Fibroblast of skin of left quadriceps (primary cell): ENCODE results near the gene HOXA3.

ENCODE experiments used
- DNase-seq, 2 experiments: peaks; one replicate each; pipeline ENCODE4 v3.0.0-alpha.2; 2013; ENCODE audit warnings: low read depth in 2 of 2

Gene HOXA3

DNA sequence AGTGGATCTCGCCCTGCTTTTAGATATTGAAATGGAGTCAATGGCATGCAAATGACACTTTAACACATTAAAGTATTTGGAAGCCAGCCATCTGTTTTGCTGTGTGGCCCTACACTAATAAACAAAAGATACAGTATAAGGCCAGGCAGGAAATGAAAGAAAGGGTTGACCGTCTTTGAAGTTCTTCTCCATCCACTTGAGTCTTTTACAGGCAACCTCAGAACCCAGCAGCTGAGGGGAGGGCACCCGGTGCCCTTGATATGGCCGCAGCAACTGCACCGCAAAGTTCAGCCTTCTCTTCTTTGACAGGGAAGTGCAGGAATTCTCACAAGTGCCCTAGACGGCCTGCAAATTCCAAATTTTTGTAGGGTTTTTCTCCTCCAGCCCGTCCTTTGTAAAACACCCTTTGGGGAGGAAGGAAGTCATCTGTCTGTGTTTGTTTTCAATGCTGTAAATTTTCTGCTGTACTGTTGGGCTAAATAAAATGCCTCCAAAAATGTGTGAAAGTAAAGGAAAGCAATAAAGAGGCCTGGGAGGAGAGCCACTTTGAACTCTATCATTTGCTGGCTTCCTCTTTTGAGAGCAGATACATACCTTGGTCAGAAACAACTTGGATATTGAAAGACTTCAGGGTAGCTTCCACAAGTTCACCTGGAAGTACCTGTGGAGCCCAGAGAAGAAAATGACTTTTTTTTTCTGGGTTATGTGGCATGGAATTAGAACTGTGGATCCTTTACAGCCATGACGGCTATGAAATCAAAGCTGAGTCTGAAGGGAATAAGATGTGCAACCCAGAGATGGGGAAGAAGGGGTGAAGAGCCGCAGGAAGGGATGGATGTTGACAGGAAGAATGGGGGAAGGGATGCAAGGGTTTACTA lies 60.2 kb downstream of the HOXA3 start:
- DNase-seq = no peak

DNA sequence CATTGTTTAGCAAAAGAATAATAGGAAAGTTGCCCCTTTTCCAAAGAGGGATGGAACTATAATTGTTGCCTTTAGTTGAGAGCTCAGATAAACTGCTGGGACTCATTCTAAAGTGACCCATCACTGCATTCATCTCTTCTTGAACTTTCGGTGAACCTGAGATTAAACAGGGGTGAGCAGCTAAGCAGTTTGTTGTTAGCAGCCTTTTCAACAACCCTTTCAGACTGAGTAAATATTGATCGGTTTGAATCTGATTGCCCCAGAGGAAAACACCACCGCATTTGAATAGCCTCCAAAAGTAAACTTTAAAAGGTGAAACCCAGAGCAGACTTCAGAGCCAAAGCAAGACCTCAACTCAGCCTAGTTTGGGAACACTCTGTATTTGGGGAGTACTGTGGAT lies 61.3 kb downstream of the HOXA3 start:
- no peak for DNase-seq

DNA sequence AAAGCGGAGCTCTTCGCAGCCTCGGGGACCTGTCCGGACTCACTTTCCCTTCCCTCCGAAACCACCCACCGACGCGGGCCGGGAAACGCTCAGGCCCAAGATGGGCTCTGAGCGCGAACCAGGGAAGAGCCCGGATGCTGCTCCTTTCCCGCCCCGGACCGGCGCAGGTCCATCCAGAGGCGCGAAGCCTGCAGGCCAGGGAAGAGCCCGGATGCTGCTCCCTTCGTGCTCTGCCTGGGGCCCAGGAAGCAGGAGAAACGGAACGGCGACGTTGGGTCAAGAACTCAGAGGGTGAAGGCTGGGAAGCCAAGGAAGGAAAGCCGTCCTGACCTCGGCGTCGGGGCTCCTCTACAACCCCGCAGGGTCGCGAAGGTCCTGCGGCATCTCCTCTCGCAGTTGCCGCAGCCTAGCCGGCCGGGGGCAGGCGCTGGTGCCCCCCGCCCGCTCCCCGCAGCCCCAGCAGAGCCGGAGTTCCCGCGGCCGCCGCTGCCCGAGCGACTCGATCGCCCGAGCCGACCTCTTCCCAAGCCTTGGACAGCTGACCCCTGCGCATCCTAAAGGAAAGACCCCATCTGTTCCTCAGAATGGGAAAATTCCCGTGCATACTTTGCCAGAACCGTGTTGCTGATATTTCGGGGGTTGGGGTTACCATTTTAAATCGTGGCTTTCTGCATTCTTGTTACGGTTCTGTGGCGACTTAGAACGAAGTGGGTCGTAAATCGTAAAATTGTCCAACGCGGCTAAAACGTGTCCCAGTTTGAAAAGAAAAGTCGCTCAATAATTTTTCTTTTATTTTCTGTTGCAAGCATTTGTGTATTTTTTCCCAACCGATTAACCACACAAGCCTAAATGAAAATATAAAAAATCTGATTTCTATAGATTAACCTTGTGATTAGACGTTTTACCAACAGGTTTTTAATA lies 64.1 kb downstream of the HOXA3 start:
- DNase-seq = no peak

DNA sequence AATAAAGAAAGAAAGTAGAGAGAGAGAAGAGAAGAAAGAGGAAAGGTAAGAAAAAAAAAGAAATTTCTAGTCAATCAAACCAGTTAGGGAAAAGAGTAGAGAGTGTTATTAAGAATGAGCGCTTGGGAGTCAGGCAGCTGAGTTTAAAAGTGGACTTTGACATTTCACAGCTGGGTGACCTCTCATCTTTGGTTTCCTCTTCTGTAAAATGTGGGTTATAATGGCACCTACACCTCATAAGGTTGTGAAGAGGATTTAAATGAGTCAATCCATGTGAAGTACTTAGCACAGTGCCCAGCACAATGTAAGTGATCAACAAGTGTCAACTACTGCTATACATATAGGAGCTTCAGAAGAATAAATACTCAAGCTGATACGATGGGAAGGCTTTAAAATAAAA lies 68.7 kb downstream of the HOXA3 start:
- no peak for DNase-seq

DNA sequence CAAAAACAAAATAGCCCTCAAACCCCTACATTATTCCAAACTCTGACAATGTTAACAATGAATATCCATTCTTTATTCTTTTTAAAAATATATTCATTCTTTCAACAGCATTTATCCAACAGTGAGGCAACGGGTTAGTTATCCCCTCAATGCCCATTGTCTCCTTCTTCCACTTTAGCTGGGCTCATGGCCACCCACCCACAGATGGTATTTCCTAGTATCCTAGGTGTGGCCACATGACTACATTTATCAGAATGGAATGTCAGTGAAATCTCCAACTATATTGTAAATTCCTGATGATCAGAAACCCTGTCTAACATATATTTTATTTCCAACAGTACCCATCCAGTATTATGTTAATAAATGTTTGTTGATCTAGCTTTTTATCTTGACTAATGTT lies 70.2 kb downstream of the HOXA3 start:
- no peak for DNase-seq

DNA sequence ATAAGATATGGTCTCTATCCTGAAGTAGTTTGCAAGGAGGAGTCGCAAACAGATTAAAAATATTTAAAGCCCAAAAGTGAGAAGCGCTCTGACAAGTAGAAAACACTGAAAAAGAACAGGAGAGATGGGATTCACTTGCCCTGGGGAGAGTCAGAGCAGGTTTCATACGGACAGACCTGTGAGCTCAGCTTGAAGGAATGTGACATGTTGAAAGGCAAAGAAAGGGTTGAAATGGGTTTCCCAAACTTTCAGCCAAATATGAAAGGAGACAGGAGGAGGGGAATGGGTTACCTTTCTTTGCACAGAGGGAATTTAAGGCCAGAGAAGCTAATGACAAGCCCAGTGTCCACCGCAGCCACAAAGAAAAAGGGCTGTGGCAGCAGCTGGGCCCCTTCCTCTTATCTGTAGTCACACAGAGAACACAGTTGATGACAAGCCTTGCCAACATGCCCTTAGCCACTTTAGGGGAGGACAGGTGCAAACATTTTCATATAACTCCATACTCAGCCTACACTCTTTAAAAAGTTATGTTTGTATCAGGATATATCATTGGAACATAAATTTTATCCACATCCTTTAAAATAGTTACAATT lies 71.4 kb downstream of the HOXA3 start:
- DNase-seq = no peak

DNA sequence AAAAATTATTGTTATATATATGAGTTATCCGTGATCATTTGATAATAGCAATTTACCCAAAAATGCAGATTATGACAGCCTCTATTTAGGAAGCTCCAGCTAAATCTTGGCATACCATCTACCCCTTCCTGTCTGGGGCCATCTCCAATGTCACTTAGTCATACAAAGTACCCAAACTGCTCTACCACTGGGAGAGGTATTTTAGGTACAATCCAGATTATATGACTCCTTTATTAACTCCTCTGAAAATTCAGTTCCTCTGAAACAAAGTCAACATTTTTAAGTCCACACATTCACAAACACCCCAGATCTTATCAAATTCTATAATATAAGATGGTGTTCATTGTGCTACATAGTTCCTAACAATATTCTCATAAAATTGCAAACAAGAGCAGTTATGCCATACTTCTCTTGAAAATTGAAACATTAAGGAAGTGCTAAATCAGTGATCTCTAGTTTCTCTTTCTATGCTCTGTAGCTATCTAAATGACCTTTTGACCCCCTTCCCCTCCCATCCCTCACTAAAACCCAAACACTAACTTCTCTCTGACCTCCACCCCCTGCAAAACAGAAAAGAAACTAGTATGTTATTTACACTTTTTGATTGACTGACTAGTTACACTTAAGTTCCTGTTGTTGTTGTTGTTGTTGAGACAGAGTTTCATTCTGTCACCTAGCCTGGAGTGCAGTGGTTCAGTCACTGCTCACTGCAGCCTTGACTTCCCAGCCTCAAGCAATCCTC lies 73.0 kb downstream of the HOXA3 start:
- DNase-seq = no peak

DNA sequence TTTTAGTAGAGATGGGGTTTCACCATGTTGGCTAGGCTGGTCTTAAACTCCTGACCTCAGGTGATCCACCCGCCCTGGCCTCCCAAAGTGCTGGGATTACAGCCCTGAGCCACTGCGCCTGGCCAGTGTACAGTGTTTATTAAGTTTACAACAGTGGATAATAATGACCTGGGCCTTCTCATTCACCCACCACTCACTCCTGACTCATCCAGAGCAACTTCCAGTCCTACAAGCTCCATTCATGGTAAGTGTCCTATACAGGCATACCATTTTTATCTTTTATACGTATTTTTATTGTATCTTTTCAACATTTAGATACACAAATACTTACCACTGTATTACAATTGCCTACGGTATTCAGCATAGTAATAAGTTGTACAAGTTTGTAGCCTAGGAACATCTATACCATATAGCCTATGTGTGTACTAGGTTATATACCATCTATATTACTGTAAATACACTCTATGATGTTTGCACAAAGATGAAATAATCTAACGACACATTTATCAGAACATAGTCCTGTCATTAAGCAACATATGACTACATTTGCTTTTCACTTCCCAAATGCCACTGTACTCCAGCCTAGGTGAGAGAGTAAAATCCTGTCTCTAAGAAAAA lies 73.7 kb downstream of the HOXA3 start:
- DNase-seq = no peak

DNA sequence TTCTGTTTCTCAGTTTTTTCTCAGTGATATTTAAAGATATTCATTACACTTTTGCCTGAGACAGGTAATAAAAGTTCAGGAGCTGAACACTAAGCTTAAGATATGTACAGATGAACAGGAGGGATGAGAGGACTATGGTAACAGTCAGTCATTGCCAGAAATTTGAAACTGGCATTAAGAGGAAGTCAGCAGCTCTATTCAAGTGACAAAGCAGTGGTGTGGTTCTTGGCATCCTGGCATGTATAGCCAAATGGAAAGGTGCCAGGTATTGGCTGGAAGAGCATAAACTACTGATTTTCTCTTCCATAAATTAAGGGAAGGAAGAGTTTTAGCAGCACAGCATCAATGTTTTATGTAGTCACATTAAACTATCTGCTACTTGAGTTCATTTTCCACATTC lies 79.3 kb downstream of the HOXA3 start:
- DNase-seq = no peak

DNA sequence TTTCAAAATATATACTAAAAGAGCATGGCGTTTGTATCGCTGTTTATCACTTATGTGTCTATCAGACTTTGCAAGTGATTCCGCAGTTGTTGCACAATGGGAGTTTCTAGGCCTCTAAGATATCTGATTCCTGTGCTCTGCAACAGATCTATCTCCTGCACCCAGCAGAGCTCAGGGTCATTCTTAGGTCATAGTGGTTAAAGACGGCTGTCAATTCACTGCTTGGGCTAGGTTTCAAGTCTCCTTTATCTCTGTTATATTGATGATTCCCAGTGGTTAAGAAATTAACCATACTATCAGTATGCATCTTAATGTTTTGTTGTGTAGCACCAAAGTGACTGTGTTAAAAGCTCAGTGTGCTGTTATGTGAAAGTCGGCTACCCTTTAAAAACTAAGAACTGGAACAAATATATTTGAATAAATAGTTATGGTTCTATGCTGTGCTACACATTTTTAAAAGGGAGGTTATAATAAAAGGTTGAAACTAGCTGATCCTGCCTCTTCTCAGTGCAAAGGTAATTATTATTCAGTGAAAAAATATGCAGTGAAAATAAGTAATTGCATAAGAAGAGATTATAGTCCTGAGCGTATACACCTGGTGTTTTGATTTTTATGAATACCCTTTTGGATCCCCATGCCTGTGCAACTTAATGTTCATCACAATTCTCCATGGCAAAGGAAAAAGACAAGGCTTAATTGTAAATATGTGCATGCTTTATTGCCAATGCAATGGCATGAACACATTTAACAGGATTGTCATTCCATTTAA lies 80.6 kb downstream of the HOXA3 start:
- no peak for DNase-seq

DNA sequence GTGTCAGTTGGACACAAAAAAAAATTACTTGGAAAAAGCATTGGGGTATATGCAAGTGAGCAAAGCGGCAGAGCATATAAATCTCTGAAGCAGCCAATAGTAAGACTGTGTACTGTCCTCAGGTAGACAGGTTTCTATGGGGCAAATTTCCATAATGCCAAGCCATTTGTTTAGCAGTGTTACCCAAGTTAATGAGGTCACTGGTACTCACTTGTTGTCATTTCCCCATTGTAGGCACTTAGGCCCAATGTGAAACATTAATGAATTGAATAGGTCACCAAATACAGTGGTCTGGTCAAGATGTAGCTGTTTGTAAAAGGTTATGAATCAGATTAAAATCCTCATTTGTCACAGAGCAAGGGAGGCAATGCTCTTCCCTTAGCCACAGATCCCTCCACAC lies 84.1 kb downstream of the HOXA3 start:
- no peak for DNase-seq

DNA sequence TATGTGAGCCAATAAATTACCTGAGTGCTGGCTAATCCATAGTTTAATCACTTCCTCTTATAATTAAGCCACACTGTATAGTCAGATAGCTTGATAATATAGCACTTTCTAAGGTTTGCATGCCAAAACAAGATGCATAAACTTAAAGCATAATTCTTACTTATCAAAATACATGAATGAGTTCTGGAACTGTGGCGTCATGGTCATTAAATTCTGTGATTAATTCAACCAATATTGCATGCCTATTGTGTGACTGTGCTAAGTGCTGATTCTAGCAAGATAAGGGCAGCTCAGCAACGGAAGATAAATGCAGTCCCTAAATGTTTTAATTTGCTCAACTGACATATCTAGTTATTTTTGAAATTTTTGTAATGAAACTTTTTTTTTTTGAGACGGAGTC lies 86.2 kb downstream of the HOXA3 start:
- peak; percentile 58 to 62 for DNase-seq

DNA sequence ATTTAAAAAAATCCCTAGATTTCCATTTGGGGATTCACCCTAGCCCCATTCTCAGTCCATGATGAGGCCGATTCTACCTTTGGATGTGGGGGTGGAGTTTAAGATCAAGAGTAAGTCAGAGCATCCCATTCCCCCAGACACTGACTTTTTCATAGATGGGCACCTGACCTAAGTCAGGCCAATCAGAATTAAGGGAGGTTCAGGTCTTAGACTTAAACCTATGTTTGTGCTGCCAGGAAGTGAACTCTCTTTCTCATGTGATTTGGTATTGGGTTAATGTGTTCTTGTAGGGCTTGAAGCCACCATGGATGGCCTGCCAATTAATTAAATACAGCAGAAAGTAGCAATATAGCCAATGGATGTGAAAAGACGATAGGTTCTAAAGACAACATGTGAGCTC lies 86.7 kb downstream of the HOXA3 start:
- no peak for DNase-seq

DNA sequence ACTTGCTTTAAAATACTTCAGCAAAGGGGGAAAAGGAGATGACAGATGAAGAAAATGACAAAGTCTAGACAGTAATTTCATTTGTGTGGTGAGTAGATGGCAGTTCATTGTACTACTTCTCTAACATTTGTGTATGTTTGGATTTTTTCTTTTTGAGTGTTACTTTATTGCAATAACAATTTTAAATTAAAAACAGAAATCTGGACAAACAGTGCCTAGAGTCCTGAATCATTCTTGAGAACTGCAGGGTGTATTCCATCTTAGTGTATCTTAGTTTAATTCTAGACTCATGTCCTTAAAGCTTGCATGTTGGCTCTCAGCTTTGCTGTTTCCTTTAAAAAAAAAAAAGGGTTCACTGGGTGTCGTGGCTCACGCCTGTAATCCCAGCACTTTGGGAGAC lies 87.7 kb downstream of the HOXA3 start:
- no peak for DNase-seq

DNA sequence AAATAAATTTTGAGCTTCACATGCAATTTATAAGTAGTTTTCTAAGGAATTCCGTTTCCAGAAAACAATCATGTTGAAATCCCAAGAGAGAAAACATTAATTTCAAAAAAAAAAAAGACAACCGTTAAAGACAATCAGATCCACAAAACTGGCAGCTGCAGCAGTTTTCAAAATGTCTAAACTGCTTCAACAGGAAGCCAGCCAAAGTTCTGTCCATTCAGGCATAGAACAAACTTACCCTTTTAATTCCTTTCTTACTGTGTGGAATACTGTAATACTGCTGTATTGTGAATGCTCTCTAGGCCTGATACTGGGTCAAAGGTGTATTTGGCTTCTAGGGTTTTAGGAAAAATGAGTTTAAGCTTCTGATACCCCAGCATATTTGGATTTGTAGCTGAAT lies 88.2 kb downstream of the HOXA3 start:
- no peak for DNase-seq

DNA sequence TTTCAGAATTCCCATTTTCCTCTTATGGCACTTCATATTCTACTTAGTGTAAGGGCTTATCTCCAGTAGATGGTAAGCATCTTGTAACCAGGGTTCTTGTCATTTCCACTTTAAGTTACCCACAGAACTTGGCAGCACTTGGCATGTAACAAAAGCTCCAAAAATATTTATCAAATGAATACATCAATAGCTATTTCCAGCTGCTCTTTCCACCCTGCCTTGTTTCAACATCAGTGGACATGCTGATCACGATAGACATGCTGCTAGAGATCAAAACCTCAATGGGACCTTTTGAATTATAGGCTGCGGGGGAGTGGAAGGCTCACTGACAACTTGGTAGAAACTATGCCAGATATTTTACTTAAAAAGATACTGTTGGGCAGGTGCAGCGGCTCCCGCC lies 89.4 kb downstream of the HOXA3 start:
- no peak for DNase-seq
